Body of pancreas (tissue), 4 donors: ENCODE measurements around the gene CPNE5.

Experiments used
- POLR2A ChIP-seq, 3 donors: fragments of 450-650 bp; IDR thresholded peaks; one replicate each; pipeline ENCODE4 v1.6.1; 2016; ENCODE audit warnings: antibody characterized with exemption in 3 of 3, mild to moderate bottlenecking in 2 of 3
- TF ChIP-seq, protein P1 (sequence below), 7 experiments: fragments of 450-650 bp in 4 of 7; fragments of 200-600 bp in 3 of 7; sonication (generic) in 3 of 7; IDR thresholded peaks; one replicate each; pipeline ENCODE4 v1.5.1; 2016 to 2019; ENCODE audit warnings: antibody characterized with exemption in 7 of 7

DNA sequence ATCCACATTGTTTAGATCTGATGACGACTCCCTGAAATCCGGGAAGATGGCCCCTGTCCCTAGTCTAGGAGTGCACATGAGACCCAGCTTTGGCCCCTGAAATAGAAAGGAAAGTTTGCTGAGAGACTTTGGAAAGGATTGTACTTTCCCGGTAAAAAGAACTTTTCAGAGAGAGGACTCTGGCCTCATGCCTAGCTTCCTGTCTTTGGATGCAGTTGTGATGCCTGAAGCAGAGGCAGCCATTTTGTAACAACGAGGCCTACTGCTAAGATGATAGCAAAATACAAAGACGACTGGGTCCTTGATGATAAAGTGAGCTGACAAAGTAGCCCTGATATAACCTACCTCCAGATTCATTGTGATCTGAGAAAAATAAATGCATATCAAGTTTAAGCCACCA, 6.9 kb downstream of the CPNE5 start:
- TF ChIP-seq POLR2A (IDR thresholded peaks at IDR 0.05): no peak
- TF ChIP-seq, protein P1, sequence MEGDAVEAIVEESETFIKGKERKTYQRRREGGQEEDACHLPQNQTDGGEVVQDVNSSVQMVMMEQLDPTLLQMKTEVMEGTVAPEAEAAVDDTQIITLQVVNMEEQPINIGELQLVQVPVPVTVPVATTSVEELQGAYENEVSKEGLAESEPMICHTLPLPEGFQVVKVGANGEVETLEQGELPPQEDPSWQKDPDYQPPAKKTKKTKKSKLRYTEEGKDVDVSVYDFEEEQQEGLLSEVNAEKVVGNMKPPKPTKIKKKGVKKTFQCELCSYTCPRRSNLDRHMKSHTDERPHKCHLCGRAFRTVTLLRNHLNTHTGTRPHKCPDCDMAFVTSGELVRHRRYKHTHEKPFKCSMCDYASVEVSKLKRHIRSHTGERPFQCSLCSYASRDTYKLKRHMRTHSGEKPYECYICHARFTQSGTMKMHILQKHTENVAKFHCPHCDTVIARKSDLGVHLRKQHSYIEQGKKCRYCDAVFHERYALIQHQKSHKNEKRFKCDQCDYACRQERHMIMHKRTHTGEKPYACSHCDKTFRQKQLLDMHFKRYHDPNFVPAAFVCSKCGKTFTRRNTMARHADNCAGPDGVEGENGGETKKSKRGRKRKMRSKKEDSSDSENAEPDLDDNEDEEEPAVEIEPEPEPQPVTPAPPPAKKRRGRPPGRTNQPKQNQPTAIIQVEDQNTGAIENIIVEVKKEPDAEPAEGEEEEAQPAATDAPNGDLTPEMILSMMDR (IDR thresholded peaks at IDR 0.05): no peak
